NCI-H1092 (cell line): ENCODE measurements around the gene SERTM1.

Experiments
- DNase-seq: peaks from one replicate; lab custom pipeline; 2025; lab: John Stamatoyannopoulos, UW

SERTM1 gene

DNA sequence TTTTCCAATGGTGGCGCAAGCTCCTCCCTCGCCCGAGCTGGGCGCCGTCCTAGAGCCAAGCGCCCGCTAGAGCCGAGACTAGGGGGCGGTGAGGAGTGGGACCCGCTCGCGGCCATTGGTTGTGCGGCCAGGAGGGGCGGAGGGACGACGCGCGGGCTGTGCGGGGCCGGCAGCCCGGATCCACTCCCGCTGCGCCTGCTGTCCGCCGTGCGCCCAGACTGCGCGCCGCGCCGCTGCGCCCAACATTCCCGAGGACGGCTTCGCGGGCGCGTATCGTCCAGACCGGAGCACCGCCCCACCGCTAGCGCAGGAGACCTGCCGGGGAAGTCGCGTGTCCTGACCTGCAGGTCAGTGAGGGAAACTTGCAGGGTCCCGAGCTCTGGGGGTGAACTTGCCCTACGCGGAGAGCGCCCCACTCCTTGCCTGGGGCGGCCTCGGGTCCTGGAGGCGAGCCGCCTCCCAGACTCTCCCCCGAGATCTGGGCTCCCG, at the start of gene SERTM1:
SERTM1 (plus strand) TSS at position 183 of the 489 bp plus-strand sequence. CDS start 21,059 bp downstream, outside the sequence.
- peak; percentile 25 for DNase-seq

DNA sequence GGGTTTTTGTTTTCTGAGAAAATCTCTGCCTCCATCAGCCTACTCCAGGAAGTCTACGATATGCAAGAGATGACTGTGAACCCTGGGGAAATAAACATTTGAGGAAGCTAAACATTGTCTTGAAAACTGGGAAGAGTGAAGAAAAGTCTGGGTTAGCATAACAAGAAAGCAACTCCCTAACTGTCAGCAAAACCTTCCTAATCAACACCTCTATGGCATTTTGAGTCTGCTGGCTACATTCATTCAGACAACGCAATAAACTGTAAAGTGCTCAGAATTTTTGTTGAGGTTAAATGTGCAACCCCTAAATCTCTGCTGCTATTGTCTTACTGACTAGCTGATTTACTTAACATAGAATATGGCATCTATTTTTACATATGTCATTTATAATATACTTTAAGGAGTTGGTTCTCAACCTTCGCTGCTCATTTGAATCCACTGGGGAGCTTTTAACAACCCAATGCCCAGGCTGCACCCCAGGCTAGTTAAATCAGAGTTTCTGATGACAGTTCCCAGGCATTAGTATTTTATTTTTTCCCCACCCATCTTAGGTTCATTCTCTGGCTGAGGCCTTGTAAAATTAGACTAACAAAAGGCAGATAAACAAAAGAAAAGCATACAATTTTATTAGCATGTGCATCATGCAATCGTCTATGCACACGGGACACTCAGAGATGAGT, 45.3 kb upstream of the SERTM1 start:
- no peak for DNase-seq

DNA sequence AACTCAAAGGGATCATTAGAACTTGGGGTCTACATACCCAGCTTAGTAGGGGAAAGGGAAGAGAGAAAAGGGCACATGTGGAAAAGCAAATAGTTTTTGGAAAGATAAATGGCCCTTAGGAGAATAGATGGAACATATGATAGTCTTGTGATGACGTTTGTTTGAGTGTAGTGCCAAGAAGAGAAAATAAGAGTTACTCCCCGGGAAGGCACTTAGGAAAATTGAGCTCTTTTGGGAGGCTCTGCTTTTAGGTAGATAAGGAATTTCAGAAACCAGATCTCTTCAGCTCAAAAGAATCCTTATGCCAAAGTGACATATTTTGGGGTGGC, 44.8 kb upstream of the SERTM1 start:
- no peak for DNase-seq

DNA sequence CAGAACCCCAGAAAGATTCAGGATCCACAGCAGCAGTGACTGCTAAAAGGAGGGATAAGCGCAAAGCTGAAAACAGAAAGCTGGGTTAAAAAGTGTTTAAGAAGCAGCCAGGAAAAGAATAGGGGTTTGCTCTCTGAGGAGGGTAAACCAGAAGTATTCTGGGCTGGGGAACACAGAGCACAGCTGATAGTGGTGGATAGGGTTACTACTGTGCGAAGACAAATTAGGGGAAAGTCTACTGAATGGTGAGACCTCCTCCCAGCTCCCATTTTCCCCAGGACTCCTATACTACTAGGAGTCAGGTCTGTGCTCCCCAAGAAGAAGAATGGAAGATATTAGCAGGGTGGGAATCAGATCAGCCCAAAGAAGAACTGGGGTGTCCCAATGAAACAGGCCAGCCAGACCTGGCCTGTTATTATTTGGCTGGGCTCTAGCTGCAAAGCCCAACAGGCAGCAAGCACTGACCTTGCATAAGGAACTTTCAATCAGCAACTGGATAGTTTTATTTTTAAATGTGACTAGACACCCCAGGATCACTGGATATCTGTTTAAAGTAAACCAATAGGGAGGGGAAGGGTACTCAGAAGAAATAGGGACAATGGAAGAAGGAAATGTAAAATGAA, 43.5 kb upstream of the SERTM1 start:
- no peak for DNase-seq

DNA sequence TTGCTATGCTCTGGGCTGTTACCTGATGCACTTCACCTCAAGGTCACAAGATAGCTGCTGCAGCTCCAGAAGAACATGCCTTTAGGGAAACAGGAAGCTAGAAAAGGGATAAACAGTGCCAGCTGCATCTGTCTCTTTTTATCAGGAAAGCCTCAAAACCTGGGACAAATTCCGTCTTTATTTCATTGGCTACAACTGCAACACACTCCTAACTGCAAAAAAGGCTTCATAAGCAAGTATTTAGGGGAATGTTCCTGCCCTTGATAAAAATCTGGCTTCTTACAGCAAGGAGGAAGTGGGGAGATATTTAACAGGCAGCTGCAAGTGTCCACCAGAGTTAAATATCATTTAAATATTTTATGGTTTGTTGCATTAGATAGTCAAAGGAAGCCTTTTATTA, 34.2 kb upstream of the SERTM1 start:
- DNase-seq = no peak

DNA sequence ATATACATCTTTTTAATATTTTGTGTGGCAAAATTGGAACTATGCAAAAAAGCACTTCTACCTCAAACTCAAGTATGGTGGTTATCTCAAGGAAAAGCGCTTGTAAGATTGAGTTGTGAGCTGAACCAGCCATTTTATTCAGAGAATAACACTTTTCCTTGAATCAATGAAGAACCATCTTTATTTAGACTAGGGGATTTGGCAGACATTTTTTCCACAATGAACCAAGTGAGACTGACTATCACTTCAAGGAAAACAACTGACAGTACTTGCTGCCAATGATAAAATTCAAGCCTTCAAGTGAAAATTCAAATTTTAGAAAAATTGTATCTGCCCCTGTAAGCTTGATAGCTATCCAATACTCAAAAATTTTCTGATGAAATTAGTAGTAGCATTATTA, 23.2 kb upstream of the SERTM1 start:
- no peak for DNase-seq

DNA sequence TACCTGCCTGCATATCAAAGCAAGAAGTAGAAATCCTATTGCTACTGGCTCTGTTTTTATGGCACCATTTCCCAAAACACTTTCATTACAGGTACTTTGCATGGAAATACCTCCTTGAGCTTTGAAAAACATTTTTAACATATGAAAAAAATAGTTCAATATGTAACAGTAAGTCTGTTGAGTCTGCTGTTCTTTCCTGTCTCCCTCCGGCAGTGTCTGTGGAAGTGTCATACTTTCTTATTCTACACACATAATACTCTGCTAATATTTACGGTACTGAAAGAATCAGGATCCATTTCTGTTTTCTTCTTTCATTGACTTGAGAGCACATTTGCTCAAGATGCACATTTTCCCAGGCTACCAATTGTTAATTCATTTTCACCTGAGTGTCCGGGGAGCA, 8.2 kb upstream of the SERTM1 start:
- no peak for DNase-seq

- peak; percentile 6 for DNase-seq
These were observed 7.2 kb upstream of the SERTM1 start for GRCh38 chr13:36666477-36667229.

GRCh38 chr13:36668316-36668715, 5.5 kb upstream of the SERTM1 start:
- no peak for DNase-seq

- no peak for DNase-seq
These were observed 468 bp upstream of the SERTM1 start for GRCh38 chr13:36673352-36673751.

DNA sequence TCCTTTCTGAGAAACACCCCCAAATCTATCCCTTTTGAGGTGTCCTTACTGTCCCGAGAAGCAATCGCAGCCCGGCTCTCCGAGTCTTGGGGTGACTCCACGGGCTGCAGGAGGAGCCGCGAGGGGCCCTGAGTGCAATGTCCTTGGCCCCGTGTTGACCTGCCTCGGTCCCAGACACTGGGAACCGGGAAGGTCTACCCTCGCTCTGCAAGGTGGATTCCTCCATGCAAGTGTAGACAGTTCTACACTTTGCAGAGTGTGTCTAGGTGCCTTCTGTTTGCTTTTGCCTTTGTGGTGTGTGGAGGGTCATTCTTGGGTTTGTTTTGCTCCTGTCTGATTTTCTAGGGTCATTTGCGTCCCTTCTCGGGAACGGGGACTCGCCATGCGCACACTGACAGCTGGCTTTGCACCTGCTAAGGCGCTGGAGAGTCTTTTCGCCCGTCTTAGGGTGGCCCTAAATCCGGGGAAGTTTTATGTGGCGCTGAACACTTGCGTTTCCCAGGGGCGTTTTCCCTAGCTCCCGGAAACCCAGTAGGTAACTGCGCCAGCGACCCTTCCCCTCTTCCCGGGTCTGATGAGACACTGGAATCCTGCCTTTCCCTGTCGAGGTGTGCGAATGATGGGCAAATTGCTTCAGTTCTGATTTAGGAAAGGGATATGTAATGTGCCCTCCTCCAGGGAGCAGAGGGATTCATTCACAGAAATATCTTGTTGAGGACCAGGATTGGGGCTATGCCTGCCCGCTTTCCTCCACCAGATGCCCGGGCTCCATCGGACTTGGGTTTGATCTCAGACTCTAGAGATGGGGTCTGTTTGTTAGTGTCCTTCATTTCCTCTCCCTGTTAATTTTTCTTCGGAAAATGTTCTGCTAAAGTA, 755 bp downstream of the SERTM1 start:
- no peak for DNase-seq

DNA sequence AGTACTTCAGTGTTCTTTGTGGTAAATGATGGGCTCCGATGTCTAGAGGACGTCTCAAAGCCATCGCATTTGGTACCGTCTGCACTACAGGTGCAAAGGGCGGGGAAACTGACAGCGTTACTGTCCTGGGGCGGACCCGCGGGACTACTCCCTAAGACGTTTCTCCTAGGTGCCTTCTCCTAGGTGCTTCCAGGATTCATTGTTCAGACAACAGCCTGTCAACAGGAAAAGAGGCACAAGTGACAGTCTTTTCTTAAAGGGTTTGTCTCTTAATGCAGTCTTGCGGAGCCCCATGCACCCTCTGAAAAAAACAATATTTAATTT, 1.4 kb downstream of the SERTM1 start:
- no peak for DNase-seq

- DNase-seq = no peak
These were observed 7.1 kb downstream of the SERTM1 start for GRCh38 chr13:36680913-36681312.

GRCh38 chr13:36681894-36682624, 8.2 kb downstream of the SERTM1 start:
- no peak for DNase-seq

DNA sequence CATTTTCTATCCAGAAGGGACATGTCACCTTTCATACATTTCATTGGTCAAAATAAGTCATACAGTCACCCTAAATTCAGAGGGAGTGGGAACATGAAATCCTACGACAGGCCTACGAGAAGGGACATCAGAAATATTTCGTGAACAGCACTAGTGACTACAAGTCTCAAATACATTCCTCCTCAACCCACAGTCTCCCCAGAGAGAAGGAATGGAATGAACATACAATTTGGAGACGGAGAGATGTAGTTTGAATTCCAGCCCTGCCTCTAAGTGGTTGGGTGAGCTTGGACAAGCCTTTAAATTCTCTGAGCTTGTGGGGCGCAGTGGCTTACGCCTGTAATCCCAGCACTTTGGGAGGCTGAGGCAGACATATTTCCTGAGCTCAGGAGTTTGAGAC, 9.9 kb downstream of the SERTM1 start:
- no peak for DNase-seq

DNA sequence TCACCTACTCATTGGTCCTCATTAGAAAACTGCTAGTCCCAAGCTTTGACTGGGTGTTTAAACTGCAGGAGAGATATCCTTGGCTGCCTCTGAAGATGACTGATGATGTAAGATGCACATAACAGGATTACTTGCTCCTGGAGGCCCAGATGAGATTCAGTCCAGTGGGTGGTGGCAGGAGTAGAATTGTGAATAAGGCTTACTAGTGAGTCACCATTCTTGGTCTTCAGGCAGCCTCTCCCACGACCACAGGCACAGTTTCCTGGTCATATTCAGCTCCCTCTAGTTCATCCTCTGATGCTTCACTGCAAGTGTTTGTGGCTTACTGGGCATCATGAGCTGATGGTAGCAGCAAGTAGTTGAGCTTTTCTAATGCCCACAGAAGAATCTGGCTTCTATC, 12.1 kb downstream of the SERTM1 start:
- DNase-seq = no peak

GRCh38 chr13:36696410-36697010, 22.7 kb downstream of the SERTM1 start:
- DNase-seq = no peak

GRCh38 chr13:36700170-36700569, 26.4 kb downstream of the SERTM1 start:
- no peak for DNase-seq

DNA sequence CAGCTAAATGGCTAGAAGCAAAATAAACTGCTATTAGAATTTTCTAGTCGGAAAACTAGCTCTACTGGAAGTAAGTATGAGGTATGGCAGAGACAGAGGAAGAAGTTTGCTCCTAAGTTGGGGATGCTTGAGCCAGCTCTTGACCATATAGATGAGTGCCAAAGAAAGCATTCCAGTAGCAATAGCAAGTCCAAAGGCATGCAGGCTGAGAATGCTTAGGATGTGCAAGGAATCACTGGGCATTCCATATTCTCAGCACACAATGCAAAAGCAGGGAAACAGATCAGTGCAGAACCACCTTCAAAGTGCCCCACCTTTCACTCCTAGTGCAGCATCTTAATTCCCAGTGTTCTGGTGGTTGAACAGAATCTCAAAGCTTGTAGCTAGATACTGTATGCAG, 32.9 kb downstream of the SERTM1 start:
- no peak for DNase-seq

DNA sequence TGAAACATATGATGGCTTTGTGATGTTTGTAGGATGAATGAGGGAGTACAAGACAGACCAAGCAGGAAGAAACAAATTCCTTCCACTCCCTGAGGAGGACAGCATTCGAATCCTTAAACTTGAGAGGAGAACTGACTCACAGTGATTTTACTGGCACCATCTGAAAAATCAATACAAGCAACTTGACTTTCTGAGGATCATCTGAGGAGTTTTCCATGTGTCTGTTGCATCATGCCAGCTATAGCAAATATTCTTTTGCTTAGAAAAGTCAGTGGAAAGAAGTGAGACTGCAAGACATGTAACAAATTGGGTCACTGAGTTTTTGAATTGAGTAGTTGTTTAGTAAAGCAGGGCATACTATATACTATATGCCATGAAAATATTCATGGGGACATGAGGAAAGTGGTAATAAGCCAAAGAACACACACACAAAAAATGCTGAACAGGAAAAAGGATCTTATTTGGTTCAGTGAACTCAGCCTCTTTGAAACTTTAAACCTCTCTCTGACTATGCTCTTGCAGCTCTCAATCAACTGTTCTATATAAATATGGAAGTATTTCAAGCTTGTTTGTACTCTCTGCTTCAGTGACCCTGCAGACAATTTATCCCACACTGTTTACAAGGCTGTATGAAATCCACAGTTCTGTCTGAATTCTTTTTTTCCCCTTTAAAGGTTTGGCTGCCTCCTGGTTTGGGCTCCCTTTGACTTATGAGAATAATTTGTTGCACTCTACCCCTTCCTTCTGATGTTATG, 35.5 kb downstream of the SERTM1 start:
- no peak for DNase-seq

GRCh38 chr13:36710396-36710795, 36.6 kb downstream of the SERTM1 start:
- no peak for DNase-seq
